HepG2 (cell line): ENCODE data around the gene CELF5. TPM values are rescaled to one million over a fixed set of nuclear protein-coding genes. Genes with fewer than 3 reads are reported as not detected.

Source experiments
- ATF7-NPFF ChIP-seq: sonication (generic); formaldehyde crosslinking; IDR thresholded peaks from 2 replicates; pipeline ENCODE4 v1.8.1; 2023; ENCODE audit warnings: mild to moderate bottlenecking, low read depth, missing genetic modification reagents, moderate library complexity
- IKZF4 ChIP-seq: sonication (generic); formaldehyde crosslinking; IDR thresholded peaks from 2 replicates; pipeline ENCODE4 v1.5.1; 2020; ENCODE audit warnings: borderline replicate concordance, mild to moderate bottlenecking, low read depth, missing genetic modification reagents; ENCODE audit errors: not compliant biosample characterization
- MAX ChIP-seq: IDR thresholded peaks from 2 replicates; pipeline ENCODE4 v1.6.1; 2012; ENCODE audit warnings: inconsistent platforms
- MXD1 ChIP-seq: sonication (generic); formaldehyde crosslinking; IDR thresholded peaks from 2 replicates; pipeline ENCODE4 v1.4.0; 2020; ENCODE audit warnings: mild to moderate bottlenecking, missing genetic modification reagents
- NAIF1 ChIP-seq: sonication (generic); formaldehyde crosslinking; IDR thresholded peaks from 2 replicates; pipeline ENCODE4 v1.5.0; 2020; ENCODE audit warnings: mild to moderate bottlenecking, missing genetic modification reagents, borderline replicate concordance
- RARA ChIP-seq: IDR thresholded peaks from 2 replicates; pipeline ENCODE4 v1.6.1; 2016; ENCODE audit warnings: missing genetic modification reagents, missing compliant biosample characterization
- ZGPAT ChIP-seq: IDR thresholded peaks from 2 replicates; pipeline ENCODE4 v1.6.1; 2016; ENCODE audit warnings: mild to moderate bottlenecking
- ZNF12 ChIP-seq: sonication (generic); formaldehyde crosslinking; IDR thresholded peaks from 2 replicates; pipeline ENCODE4 v1.5.0; 2020; ENCODE audit warnings: missing genetic modification reagents
- ZNF160 ChIP-seq: sonication (generic); formaldehyde crosslinking; IDR thresholded peaks from 2 replicates; pipeline ENCODE4 v1.8.0; 2022; ENCODE audit warnings: mild to moderate bottlenecking, inconsistent platforms, missing genetic modification reagents
- ZNF597 ChIP-seq: sonication (generic); formaldehyde crosslinking; IDR thresholded peaks from 2 replicates; pipeline ENCODE4 v1.5.0; 2020; ENCODE audit warnings: missing genetic modification reagents
- ZNF615 ChIP-seq: sonication (generic); formaldehyde crosslinking; IDR thresholded peaks from 2 replicates; pipeline ENCODE4 v1.5.0; 2020; ENCODE audit warnings: mild to moderate bottlenecking, missing genetic modification reagents, borderline replicate concordance
- polyA plus RNA-seq, 8 experiments: library from polyadenylated mRNA; depleted of rRNA in 3 of 8; stranded (reverse) in 7 of 8; unstranded in 1 of 8; fragments of >200 nt; fragmentation: Illumina TruSeq in 4 of 8; extraction: Trizol in 4 of 8; gene quantifications; 2 replicates each; pipeline versions ENCODE4 v1.2.1 to v1.2.3, GENCODE V29; 2011 to 2016; ENCODE audit warnings: low read depth in 4 of 8, missing spikeins in 1 of 8, mixed read lengths in 1 of 8; ENCODE audit not compliant: insufficient read depth in 1 of 8
- total RNA-seq, 5 experiments: library from RNA; depleted of rRNA; stranded (reverse); fragments of >200 nt; fragmentation: Illumina TruSeq; extraction: Trizol; gene quantifications; 2 replicates each; pipeline ENCODE4 v1.2.3, GENCODE V29; 2016; ENCODE audit warnings: low read depth in 1 of 5

Gene CELF5
- total and polyA plus RNA-seq, 2 of the 13 experiments (the other 11 are each of a cell fraction or from before 2014, with no cell fraction given): 0.31 to 0.84 TPM

- TF ChIP-seq ZNF597 (CRISPR knock-in tag): no peak
- peak; percentile 64; the same call in 1 of the 2 replicates for TF ChIP-seq MAX
- TF ChIP-seq ATF7-NPFF (CRISPR knock-in tag): no peak
- TF ChIP-seq MXD1: peak; percentile 73; the same call in 1 of the 2 replicates
- no peak for TF ChIP-seq NAIF1 (CRISPR knock-in tag)
- no peak for TF ChIP-seq IKZF4 (CRISPR knock-in tag)
- no peak; the same call in 1 of the 2 replicates for TF ChIP-seq ZGPAT (CRISPR knock-in tag)
- no peak for TF ChIP-seq ZNF615
- peak; percentile 60; the same call in 1 of the 2 replicates for TF ChIP-seq ZNF160 (CRISPR knock-in tag)
- TF ChIP-seq RARA (CRISPR knock-in tag): no peak
- 0 out of 2 replicates have a peak, but pooled peaks have one; percentile 12 for TF ChIP-seq ZNF12 (CRISPR knock-in tag)
- TF ChIP-seq, all 625 proteins: peak for 46
Measured at GRCh38 chr19:3186160-3186688, 38.2 kb upstream of the CELF5 start (continued).
